Ovary (tissue), 3 donors: ENCODE data around the gene EEFSEC.

Source experiments
- CTCF ChIP-seq, 3 donors: fragments of 450-650 bp in 2 of 3; fragments of 200-600 bp in 1 of 3; IDR thresholded peaks; one replicate each; pipeline versions ENCODE4 v1.5.1 to v1.8.0; 2016 to 2022; ENCODE audit warnings: antibody characterized with exemption in 3 of 3, mild to moderate bottlenecking in 1 of 3
- EP300 ChIP-seq: sonication (generic); formaldehyde crosslinking; IDR thresholded peaks from one replicate; pipeline ENCODE4 v1.6.1; 2017; ENCODE audit warnings: antibody characterized with exemption
- POLR2A ChIP-seq: fragments of 450-650 bp; IDR thresholded peaks from one replicate; pipeline ENCODE4 v1.6.1; 2017; ENCODE audit warnings: antibody characterized with exemption, mild to moderate bottlenecking, moderate library complexity
- donor health status: DM: no; HTN: no; CAD: no.

GRCh38 chr3:128343287-128344051 lies 190.2 kb downstream of the EEFSEC start:
- TF ChIP-seq CTCF (IDR thresholded peaks at IDR 0.05) (no peak), EP300 (no peak), POLR2A (no peak)
